HepG2 (cell line): ENCODE data around the gene RIPK1. TPM values are rescaled to one million over a fixed set of nuclear protein-coding genes. Genes with fewer than 3 reads are reported as not detected.

ENCODE experiments used
- ARNTL ChIP-seq: sonication (generic); formaldehyde crosslinking; IDR thresholded peaks from 2 replicates; pipeline ENCODE4 v1.4.0; 2020; ENCODE audit warnings: mild to moderate bottlenecking, missing genetic modification reagents
- CCAR2 ChIP-seq: fragments of 200-400 bp; formaldehyde crosslinking; optimal IDR thresholded peaks from 2 replicates; pipeline ENCODE3; 2018; ENCODE audit warnings: low read depth, mild to moderate bottlenecking, low read length, moderate library complexity
- FIP1L1 ChIP-seq: fragments of 200-400 bp; formaldehyde crosslinking; IDR thresholded peaks from 2 replicates; pipeline ENCODE4 v1.6.1; 2018; ENCODE audit warnings: low read depth, mild to moderate bottlenecking, low read length, moderate library complexity, borderline replicate concordance; ENCODE audit not compliant: insufficient read depth
- JUND ChIP-seq: sonication (generic); formaldehyde crosslinking; IDR thresholded peaks from 2 replicates; pipeline ENCODE4 v1.8.0; 2022; ENCODE audit warnings: mild to moderate bottlenecking, missing genetic modification reagents
- MYNN ChIP-seq: sonication (generic); formaldehyde crosslinking; IDR thresholded peaks from 2 replicates; pipeline ENCODE4 v1.4.0; 2020; ENCODE audit warnings: mild to moderate bottlenecking, low read depth, missing genetic modification reagents
- RORA ChIP-seq: sonication (generic); formaldehyde crosslinking; IDR thresholded peaks from 2 replicates; pipeline ENCODE4 v1.5.0; 2020; ENCODE audit warnings: mild to moderate bottlenecking, missing genetic modification reagents, moderate library complexity
- TBP ChIP-seq: sonication (generic); formaldehyde crosslinking; IDR thresholded peaks from 2 replicates; pipeline ENCODE4 v1.5.0; 2020; ENCODE audit warnings: missing genetic modification reagents
- TP53 ChIP-seq: sonication (generic); formaldehyde crosslinking; conservative IDR thresholded peaks from 2 replicates; pipeline ENCODE4 v1.4.0; 2020; ENCODE audit warnings: missing genetic modification reagents
- ZMYM4 ChIP-seq: sonication (generic); formaldehyde crosslinking; IDR thresholded peaks from 2 replicates; pipeline ENCODE4 v1.8.1; 2023; ENCODE audit warnings: mild to moderate bottlenecking, missing genetic modification reagents
- ZNF83 ChIP-seq: sonication (generic); formaldehyde crosslinking; IDR thresholded peaks from 2 replicates; pipeline ENCODE4 v1.4.0; 2020; ENCODE audit warnings: missing genetic modification reagents, mild to moderate bottlenecking, borderline replicate concordance
- ZSCAN22 ChIP-seq: sonication (generic); formaldehyde crosslinking; IDR thresholded peaks from 2 replicates; pipeline ENCODE4 v1.4.0; 2020; ENCODE audit warnings: mild to moderate bottlenecking, missing genetic modification reagents
- polyA plus RNA-seq, 8 experiments: library from polyadenylated mRNA; depleted of rRNA in 3 of 8; stranded (reverse) in 7 of 8; unstranded in 1 of 8; fragments of >200 nt; fragmentation: Illumina TruSeq in 4 of 8; extraction: Trizol in 4 of 8; gene quantifications; 2 replicates each; pipeline versions ENCODE4 v1.2.1 to v1.2.3, GENCODE V29; 2011 to 2016; ENCODE audit warnings: low read depth in 4 of 8, missing spikeins in 1 of 8, mixed read lengths in 1 of 8; ENCODE audit not compliant: insufficient read depth in 1 of 8
- total RNA-seq, 5 experiments: library from RNA; depleted of rRNA; stranded (reverse); fragments of >200 nt; fragmentation: Illumina TruSeq; extraction: Trizol; gene quantifications; 2 replicates each; pipeline ENCODE4 v1.2.3, GENCODE V29; 2016; ENCODE audit warnings: low read depth in 1 of 5
- TF ChIP-seq, protein P1 (sequence below): sonication (generic); formaldehyde crosslinking; IDR thresholded peaks from 2 replicates; pipeline ENCODE4 v1.9.0; 2021; ENCODE audit warnings: missing genetic modification reagents, borderline replicate concordance
- TF ChIP-seq, protein P2 (sequence below): sonication (generic); formaldehyde crosslinking; IDR thresholded peaks from 2 replicates; pipeline ENCODE4 v1.5.1; 2020; ENCODE audit warnings: mild to moderate bottlenecking, missing genetic modification reagents, borderline replicate concordance
- TF ChIP-seq, protein P3 (sequence below): sonication (generic); formaldehyde crosslinking; IDR thresholded peaks from 2 replicates; pipeline ENCODE4 v1.4.0; 2020; ENCODE audit warnings: mild to moderate bottlenecking, low read depth, missing genetic modification reagents
- TF ChIP-seq, protein P4 (sequence below): sonication (generic); formaldehyde crosslinking; IDR thresholded peaks from 2 replicates; pipeline ENCODE4 v1.8.0; 2022; ENCODE audit warnings: mild to moderate bottlenecking, missing genetic modification reagents, moderate library complexity

Gene RIPK1
- total and polyA plus RNA-seq, 2 of the 13 experiments (the other 11 are each of a cell fraction or from before 2014, with no cell fraction given): 9.0 to 10.3 TPM

DNA sequence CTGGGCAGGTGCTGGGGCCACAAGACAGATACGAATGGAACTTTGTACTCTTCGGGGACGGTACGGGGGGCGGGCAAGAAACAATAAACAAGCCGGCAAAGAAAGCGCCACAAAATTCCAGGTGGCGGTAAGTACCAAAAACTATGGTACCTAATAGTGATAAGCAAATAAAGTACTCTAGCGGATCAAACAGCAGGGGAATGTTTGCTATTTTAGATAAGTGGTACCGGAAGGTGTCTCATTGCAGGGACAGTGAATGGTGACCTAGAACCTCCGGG, 15.1 kb upstream of the RIPK1 start (continued):
- TF ChIP-seq, protein P1, sequence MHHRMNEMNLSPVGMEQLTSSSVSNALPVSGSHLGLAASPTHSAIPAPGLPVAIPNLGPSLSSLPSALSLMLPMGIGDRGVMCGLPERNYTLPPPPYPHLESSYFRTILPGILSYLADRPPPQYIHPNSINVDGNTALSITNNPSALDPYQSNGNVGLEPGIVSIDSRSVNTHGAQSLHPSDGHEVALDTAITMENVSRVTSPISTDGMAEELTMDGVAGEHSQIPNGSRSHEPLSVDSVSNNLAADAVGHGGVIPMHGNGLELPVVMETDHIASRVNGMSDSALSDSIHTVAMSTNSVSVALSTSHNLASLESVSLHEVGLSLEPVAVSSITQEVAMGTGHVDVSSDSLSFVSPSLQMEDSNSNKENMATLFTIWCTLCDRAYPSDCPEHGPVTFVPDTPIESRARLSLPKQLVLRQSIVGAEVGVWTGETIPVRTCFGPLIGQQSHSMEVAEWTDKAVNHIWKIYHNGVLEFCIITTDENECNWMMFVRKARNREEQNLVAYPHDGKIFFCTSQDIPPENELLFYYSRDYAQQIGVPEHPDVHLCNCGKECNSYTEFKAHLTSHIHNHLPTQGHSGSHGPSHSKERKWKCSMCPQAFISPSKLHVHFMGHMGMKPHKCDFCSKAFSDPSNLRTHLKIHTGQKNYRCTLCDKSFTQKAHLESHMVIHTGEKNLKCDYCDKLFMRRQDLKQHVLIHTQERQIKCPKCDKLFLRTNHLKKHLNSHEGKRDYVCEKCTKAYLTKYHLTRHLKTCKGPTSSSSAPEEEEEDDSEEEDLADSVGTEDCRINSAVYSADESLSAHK (CRISPR knock-in tag): no peak
- TF ChIP-seq RORA (CRISPR knock-in tag) (no peak), CCAR2 (no peak), ARNTL (CRISPR knock-in tag) (0 out of 2 replicates have a peak, but pooled peaks have one; percentile 24), ZMYM4 (no peak), TP53 (CRISPR knock-in tag) (no peak), TBP (no peak), MYNN (no peak), FIP1L1 (no peak), JUND (CRISPR knock-in tag) (no peak), ZNF83 (CRISPR knock-in tag) (no peak), ZSCAN22 (0 out of 2 replicates have a peak, but pooled peaks have one; percentile 6)
- TF ChIP-seq, protein P2, sequence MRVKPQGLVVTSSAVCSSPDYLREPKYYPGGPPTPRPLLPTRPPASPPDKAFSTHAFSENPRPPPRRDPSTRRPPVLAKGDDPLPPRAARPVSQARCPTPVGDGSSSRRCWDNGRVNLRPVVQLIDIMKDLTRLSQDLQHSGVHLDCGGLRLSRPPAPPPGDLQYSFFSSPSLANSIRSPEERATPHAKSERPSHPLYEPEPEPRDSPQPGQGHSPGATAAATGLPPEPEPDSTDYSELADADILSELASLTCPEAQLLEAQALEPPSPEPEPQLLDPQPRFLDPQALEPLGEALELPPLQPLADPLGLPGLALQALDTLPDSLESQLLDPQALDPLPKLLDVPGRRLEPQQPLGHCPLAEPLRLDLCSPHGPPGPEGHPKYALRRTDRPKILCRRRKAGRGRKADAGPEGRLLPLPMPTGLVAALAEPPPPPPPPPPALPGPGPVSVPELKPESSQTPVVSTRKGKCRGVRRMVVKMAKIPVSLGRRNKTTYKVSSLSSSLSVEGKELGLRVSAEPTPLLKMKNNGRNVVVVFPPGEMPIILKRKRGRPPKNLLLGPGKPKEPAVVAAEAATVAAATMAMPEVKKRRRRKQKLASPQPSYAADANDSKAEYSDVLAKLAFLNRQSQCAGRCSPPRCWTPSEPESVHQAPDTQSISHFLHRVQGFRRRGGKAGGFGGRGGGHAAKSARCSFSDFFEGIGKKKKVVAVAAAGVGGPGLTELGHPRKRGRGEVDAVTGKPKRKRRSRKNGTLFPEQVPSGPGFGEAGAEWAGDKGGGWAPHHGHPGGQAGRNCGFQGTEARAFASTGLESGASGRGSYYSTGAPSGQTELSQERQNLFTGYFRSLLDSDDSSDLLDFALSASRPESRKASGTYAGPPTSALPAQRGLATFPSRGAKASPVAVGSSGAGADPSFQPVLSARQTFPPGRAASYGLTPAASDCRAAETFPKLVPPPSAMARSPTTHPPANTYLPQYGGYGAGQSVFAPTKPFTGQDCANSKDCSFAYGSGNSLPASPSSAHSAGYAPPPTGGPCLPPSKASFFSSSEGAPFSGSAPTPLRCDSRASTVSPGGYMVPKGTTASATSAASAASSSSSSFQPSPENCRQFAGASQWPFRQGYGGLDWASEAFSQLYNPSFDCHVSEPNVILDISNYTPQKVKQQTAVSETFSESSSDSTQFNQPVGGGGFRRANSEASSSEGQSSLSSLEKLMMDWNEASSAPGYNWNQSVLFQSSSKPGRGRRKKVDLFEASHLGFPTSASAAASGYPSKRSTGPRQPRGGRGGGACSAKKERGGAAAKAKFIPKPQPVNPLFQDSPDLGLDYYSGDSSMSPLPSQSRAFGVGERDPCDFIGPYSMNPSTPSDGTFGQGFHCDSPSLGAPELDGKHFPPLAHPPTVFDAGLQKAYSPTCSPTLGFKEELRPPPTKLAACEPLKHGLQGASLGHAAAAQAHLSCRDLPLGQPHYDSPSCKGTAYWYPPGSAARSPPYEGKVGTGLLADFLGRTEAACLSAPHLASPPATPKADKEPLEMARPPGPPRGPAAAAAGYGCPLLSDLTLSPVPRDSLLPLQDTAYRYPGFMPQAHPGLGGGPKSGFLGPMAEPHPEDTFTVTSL (CRISPR knock-in tag): peak; percentile 51; the same call in 1 of the 2 replicates
- TF ChIP-seq, protein P3, sequence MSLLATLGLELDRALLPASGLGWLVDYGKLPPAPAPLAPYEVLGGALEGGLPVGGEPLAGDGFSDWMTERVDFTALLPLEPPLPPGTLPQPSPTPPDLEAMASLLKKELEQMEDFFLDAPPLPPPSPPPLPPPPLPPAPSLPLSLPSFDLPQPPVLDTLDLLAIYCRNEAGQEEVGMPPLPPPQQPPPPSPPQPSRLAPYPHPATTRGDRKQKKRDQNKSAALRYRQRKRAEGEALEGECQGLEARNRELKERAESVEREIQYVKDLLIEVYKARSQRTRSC (CRISPR knock-in tag): no peak
- TF ChIP-seq, protein P4, sequence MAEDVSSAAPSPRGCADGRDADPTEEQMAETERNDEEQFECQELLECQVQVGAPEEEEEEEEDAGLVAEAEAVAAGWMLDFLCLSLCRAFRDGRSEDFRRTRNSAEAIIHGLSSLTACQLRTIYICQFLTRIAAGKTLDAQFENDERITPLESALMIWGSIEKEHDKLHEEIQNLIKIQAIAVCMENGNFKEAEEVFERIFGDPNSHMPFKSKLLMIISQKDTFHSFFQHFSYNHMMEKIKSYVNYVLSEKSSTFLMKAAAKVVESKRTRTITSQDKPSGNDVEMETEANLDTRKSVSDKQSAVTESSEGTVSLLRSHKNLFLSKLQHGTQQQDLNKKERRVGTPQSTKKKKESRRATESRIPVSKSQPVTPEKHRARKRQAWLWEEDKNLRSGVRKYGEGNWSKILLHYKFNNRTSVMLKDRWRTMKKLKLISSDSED (CRISPR knock-in tag): no peak
